Endometrial microvascular endothelial cells (primary cell): Measurements from ENCODE around the gene SLK. TPM values are rescaled to one million over a fixed set of nuclear protein-coding genes. Genes with fewer than 3 reads are reported as not detected.

Source experiments
- in situ Hi-C: cut with HindIII; loops from 2 replicates; pipeline ENCODE4 v1.10.0; 2017; ENCODE audit warnings: low sequenced_read_pairs, low pct_unique_long_range_greater_than_20kb; ENCODE audit errors: inconsistent ontology term
- total RNA-seq: library from RNA; depleted of rRNA; stranded (reverse); fragments of >200 nt; gene quantifications from one replicate; pipeline ENCODE4 v1.2.3, GENCODE V29; 2015; ENCODE audit errors: inconsistent ontology term

The SLK gene
- total RNA-seq, 1 donor from 2014 or later: 47.3 TPM

- in situ Hi-C loops: no loop called here
These were observed 30.9 kb upstream of the SLK start for GRCh38 chr10:103936022-103936421.

GRCh38 chr10:103939522-103939921, 27.4 kb upstream of the SLK start:
- in situ Hi-C loops: no loop called here

GRCh38 chr10:103941801-103942200, 25.1 kb upstream of the SLK start:
- in situ Hi-C loops: no loop called here

GRCh38 chr10:103942866-103943265, 24.1 kb upstream of the SLK start:
- in situ Hi-C loops: no loop called here

GRCh38 chr10:103947799-103948516, 19.0 kb upstream of the SLK start:
- in situ Hi-C loops: no loop called here

- in situ Hi-C loops: no loop called here
These were observed 17.2 kb upstream of the SLK start for GRCh38 chr10:103949728-103950127.

- in situ Hi-C loops: no loop called here
These were observed 15.8 kb upstream of the SLK start for GRCh38 chr10:103951183-103951582.

- in situ Hi-C loops: no loop called here
These were observed 15.0 kb upstream of the SLK start for GRCh38 chr10:103951942-103952341.

GRCh38 chr10:103954543-103954942, 12.4 kb upstream of the SLK start:
- in situ Hi-C loops: no loop called here

GRCh38 chr10:103958996-103959395, 7.9 kb upstream of the SLK start:
- in situ Hi-C loops: no loop called here

GRCh38 chr10:103960103-103960502, 6.8 kb upstream of the SLK start:
- in situ Hi-C loops: no loop called here

- in situ Hi-C loops: no loop called here
These were observed 620 bp downstream of the SLK start for GRCh38 chr10:103967448-103968071.

GRCh38 chr10:103968441-103969391, 1.8 kb downstream of the SLK start:
- in situ Hi-C loops: no loop called here

- in situ Hi-C loops: no loop called here
These were observed 2.5 kb downstream of the SLK start for GRCh38 chr10:103969436-103969835.

- in situ Hi-C loops: no loop called here
These were observed 3.1 kb downstream of the SLK start for GRCh38 chr10:103969857-103970627.

- in situ Hi-C loops: no loop called here
These were observed 8.2 kb downstream of the SLK start for GRCh38 chr10:103975169-103975568.

GRCh38 chr10:103977204-103977603, 10.3 kb downstream of the SLK start:
- in situ Hi-C loops: no loop called here

- in situ Hi-C loops: no loop called here
These were observed 12.6 kb downstream of the SLK start for GRCh38 chr10:103979530-103979929.
